Hepatocyte (in vitro differentiated cells): ENCODE measurements around the gene FAM221B. TPM values are rescaled to one million over a fixed set of nuclear protein-coding genes. Genes with fewer than 3 reads are reported as not detected.

Source experiments
- DNase-seq: peaks from one replicate; pipeline ENCODE4 v3.0.0-alpha.2; 2016; ENCODE audit warnings: low spot score
- H2AFZ ChIP-seq: fragments of 200-600 bp; sonication (generic); 2 replicates; pipeline ENCODE4 v1.6.0; 2016; ENCODE audit warnings: antibody characterized with exemption, mild to moderate bottlenecking
- H3K27ac ChIP-seq: fragments of 200-600 bp; sonication (generic); 2 replicates; pipeline ENCODE4 v1.5.1; 2016; ENCODE audit warnings: mild to moderate bottlenecking
- H3K27me3 ChIP-seq: fragments of 200-600 bp; sonication (generic); 2 replicates; pipeline ENCODE4 v1.6.1; 2016
- H3K36me3 ChIP-seq: fragments of 200-600 bp; sonication (generic); replicated peaks from 2 replicates; pipeline ENCODE4 v1.5.1; 2016; ENCODE audit warnings: low read depth; ENCODE audit not compliant: insufficient read depth
- H3K4me1 ChIP-seq: fragments of 200-600 bp; sonication (generic); 2 replicates; pipeline ENCODE4 v1.5.1; 2016; ENCODE audit warnings: mild to moderate bottlenecking, moderate library complexity; ENCODE audit not compliant: insufficient read depth
- H3K4me2 ChIP-seq: fragments of 200-600 bp; sonication (generic); 2 replicates; pipeline ENCODE4 v1.6.0; 2016
- H3K4me3 ChIP-seq: fragments of 200-600 bp; sonication (generic); 2 replicates; pipeline ENCODE4 v1.5.1; 2016; ENCODE audit warnings: mild to moderate bottlenecking
- H3K79me2 ChIP-seq: fragments of 200-600 bp; sonication (generic); 2 replicates; pipeline ENCODE4 v1.6.0; 2017; ENCODE audit warnings: mild to moderate bottlenecking
- H3K9me2 ChIP-seq: fragments of 200-600 bp; sonication (generic); replicated peaks from 2 replicates; pipeline ENCODE4 v1.6.0; 2017; ENCODE audit warnings: mild to moderate bottlenecking; ENCODE audit not compliant: insufficient read depth
- H3K9me3 ChIP-seq: fragments of 200-600 bp; sonication (generic); 2 replicates; pipeline ENCODE4 v1.5.1; 2016; ENCODE audit warnings: low read depth, mild to moderate bottlenecking
- H4K20me1 ChIP-seq: fragments of 200-600 bp; sonication (generic); 2 replicates; pipeline ENCODE4 v1.6.0; 2016; ENCODE audit warnings: mild to moderate bottlenecking; ENCODE audit not compliant: insufficient read depth, poor library complexity, severe bottlenecking
- EZH2 ChIP-seq: fragments of 200-600 bp; sonication (generic); IDR thresholded peaks from 2 replicates; pipeline ENCODE4 v1.6.1; 2016; ENCODE audit warnings: antibody characterized with exemption, mild to moderate bottlenecking, borderline replicate concordance
- EZH2phosphoT487 ChIP-seq: fragments of 200-600 bp; sonication (generic); IDR thresholded peaks from one replicate; pipeline ENCODE4 v1.6.1; 2018; ENCODE audit warnings: antibody characterized with exemption, mild to moderate bottlenecking, low read depth, moderate library complexity; ENCODE audit not compliant: unreplicated experiment, severe bottlenecking
- WGBS: methylation state at CpG from one replicate; pipeline ENCODE4 v1.1.6; 2016; ENCODE audit warnings: low lambda C conversion rate; ENCODE audit errors: missing lambda C conversion rate; 5-methylcytosine and 5-hydroxymethylcytosine counted together
- polyA plus RNA-seq: library from polyadenylated mRNA; unstranded; fragments of >200 nt; fragmentation: Nextera tagmentation; extraction: Ambion mirVana; gene quantifications from 2 replicates; pipeline ENCODE4 v1.2.1, GENCODE V29; 2016
- total RNA-seq: library from RNA; depleted of rRNA; stranded (reverse); fragments of >200 nt; gene quantifications from 2 replicates; pipeline ENCODE4 v1.2.3, GENCODE V29; 2014
- TF ChIP-seq, protein P1 (sequence below): fragments of 200-600 bp; sonication (generic); IDR thresholded peaks from 2 replicates; pipeline ENCODE4 v1.5.1; 2016; ENCODE audit warnings: antibody characterized with exemption, mild to moderate bottlenecking; ENCODE audit not compliant: poor library complexity

The FAM221B gene
- total and polyA plus RNA-seq, 2 experiments from 2014 or later = not detected

DNA sequence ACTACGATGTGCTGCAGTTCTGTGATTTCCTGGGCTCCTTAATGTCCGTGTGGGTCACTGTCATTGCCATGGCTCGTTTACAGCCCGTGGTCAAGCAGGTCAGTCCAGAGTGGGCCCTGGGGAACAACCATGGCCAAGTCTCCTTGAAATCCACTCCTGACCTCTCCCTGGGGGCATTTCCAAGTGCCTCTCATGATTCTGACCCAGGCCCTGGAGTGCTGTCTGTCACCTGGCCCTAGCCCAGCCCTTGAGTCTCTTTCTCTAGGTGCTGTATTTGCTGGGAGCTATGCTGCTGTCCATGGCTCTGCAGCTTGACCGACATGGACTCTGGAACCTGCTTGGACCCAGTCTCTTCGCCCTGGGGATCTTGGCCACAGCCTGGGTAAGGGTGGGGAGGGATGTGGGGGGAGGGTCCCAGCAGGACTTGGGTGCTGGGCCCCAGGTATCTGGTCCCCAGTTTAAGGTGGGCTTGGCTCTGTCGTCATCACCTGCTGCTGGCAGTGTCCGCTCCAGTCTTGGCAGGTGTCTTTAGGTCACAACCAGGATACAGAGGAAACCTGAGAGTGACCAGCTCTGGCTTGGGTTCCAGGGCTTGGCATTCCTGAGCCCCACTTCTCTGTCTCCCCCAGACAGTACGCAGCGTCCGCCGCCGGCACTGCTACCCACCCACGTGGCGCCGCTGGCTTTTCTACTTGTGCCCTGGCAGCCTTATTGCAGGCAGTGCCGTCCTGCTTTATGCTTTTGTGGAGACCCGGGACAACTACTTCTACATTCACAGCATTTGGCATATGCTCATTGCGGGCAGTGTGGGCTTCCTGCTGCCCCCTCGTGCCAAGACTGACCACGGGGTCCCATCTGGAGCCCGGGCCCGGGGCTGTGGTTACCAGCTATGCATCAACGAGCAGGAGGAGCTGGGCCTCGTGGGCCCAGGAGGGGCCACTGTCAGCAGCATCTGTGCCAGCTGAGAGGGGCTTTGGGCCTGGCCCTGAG lies 24.6 kb upstream of the FAM221B start:
- DNase-seq = no peak

DNA sequence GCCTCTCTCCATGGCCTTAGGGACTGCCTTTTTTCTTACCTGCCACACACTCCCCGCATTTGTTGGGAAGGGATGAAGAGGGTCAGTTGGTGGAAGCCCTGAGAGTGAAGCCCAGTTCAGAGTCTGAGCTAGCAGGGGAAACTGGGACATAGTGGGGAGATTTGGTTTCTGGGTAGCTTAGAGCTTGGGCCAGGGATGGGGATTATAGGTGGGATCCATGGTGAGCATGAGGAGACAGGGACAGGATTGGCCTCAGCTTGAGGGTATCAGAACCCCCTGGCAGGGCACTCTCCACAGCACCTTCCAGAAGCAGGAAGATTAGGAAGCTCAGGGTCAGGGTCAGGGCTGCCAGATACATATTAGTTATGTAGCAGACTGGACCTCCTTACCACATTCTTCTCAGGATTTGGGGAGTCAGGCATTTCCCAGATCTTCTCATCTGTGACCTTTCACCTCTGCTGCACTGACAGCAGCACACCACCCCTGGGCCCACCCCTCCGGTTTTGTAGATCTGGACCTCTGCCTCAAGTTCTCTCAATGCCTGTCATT lies 23.8 kb upstream of the FAM221B start:
- Histone ChIP-seq H3K79me2 (no peaks in the 10 kb centered on the region), H4K20me1 (no peaks in the 10 kb centered on the region), H3K4me3 (no peak overlapping the region), H3K36me3 (no peaks in the 10 kb centered on the region), H3K4me1 (no peaks in the 10 kb centered on the region), H3K9me3 (no peaks in the 10 kb centered on the region), H3K27me3 (no peaks in the 10 kb centered on the region), H3K9me2 (no peaks in the 10 kb centered on the region), H3K4me2 (no peak overlapping the region), H2AFZ (no peak overlapping the region), H3K27ac (no peak overlapping the region)
- DNase-seq = no peak
- WGBS = 100% methylated on average over 2 of the region's 2 CpGs
- TF ChIP-seq EZH2phosphoT487 (no peak), EZH2 (no peak)
- TF ChIP-seq, protein P1, sequence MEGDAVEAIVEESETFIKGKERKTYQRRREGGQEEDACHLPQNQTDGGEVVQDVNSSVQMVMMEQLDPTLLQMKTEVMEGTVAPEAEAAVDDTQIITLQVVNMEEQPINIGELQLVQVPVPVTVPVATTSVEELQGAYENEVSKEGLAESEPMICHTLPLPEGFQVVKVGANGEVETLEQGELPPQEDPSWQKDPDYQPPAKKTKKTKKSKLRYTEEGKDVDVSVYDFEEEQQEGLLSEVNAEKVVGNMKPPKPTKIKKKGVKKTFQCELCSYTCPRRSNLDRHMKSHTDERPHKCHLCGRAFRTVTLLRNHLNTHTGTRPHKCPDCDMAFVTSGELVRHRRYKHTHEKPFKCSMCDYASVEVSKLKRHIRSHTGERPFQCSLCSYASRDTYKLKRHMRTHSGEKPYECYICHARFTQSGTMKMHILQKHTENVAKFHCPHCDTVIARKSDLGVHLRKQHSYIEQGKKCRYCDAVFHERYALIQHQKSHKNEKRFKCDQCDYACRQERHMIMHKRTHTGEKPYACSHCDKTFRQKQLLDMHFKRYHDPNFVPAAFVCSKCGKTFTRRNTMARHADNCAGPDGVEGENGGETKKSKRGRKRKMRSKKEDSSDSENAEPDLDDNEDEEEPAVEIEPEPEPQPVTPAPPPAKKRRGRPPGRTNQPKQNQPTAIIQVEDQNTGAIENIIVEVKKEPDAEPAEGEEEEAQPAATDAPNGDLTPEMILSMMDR = no peak

More for the DNA sequence above, 24.6 kb upstream of the FAM221B start:
- no peak overlapping the region for H2AFZ ChIP-seq
- no peaks in the 10 kb centered on the region for H3K79me2 ChIP-seq
- no peak overlapping the region for H3K27ac ChIP-seq
- no peak overlapping the region for H3K4me2 ChIP-seq
- no peaks in the 10 kb centered on the region for H3K4me1 ChIP-seq
- WGBS = 95% methylated on average over 25 of the region's 25 CpGs
- no peak overlapping the region for H3K4me3 ChIP-seq
- H3K9me2 ChIP-seq = no peaks in the 10 kb centered on the region
- H3K9me3 ChIP-seq = no peaks in the 10 kb centered on the region
- H4K20me1 ChIP-seq = no peaks in the 10 kb centered on the region
- no peaks in the 10 kb centered on the region for H3K36me3 ChIP-seq
- no peaks in the 10 kb centered on the region for H3K27me3 ChIP-seq
- TF ChIP-seq, protein P1 = no peak
- TF ChIP-seq EZH2 (no peak), EZH2phosphoT487 (no peak)

DNA sequence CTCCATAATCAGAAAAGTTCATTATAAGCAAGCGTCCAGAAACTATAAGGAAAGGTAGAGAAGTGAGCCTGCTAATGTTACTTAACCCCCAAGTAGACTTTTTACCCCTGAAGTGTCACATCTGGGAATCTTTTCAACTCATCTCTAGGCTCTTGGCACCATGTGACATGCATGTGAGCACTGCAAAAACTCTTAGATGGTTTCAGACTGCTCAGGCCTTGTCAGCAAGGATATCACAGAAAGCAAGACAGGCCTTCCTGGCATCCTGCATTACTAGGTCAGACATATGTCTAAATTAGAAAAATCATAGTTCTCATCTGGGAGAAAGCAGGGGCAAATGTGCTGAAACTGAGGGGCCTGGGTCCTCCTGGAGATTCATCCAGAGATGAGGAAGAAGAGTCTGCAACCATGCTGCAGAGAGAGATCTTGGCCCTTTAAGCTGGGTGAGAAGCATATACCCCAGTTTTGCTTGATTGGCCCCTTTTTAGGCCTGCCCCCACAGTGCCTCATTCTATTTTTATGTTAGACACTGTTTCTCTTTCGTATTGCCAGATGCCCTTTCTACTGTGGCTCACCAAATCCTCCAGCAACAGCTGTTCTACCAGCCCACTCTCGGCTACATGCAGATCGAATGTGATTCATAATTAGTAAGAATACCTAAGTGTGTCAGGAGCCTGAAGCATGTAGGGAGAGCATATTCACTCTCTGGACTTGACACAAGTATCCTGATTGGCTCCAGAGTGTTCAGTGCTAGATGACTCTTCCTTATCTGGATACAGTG lies 19.4 kb upstream of the FAM221B start:
- Histone ChIP-seq H3K36me3 (no peaks in the 10 kb centered on the region), H3K4me2 (no peak overlapping the region), H3K27ac (no peak overlapping the region), H3K9me3 (no peaks in the 10 kb centered on the region), H3K79me2 (no peaks in the 10 kb centered on the region), H3K4me1 (peaks cover 24% of the 10 kb centered on the region), H3K27me3 (no peaks in the 10 kb centered on the region), H2AFZ (no peak overlapping the region), H4K20me1 (no peaks in the 10 kb centered on the region), H3K9me2 (no peaks in the 10 kb centered on the region), H3K4me3 (no peak overlapping the region)
- no peak for DNase-seq
- TF ChIP-seq, protein P1 = no peak
- TF ChIP-seq EZH2phosphoT487 = no peak
- WGBS = 90% methylated on average over 4 of the region's 4 CpGs
